Measurements from ENCODE around the gene LCN12.
A peak's percentile ranks its signal among the peaks of the same experiment; 100 is the strongest.

The LCN12 gene

DNA sequence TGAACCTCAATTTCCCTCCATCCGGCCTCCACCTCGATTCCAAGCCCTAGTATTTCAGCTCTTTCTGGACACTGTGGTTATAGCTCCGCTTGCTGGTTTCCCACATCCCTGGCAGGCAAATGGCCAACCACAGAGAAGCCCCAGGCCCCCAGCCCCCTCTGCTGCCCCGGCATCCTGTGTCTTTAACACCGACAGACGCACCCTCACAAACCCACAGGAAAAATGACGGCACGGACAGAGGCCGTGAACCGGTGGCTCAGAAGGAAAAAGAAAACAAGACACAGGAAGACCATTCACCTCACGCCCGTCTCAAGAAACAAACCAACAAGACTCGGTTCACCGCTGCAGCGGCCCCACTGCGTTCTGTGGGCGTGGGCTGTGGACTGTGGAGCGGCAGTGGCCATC lies 45.8 kb downstream of the LCN12 start:
- TF ChIP-seq, protein P1, sequence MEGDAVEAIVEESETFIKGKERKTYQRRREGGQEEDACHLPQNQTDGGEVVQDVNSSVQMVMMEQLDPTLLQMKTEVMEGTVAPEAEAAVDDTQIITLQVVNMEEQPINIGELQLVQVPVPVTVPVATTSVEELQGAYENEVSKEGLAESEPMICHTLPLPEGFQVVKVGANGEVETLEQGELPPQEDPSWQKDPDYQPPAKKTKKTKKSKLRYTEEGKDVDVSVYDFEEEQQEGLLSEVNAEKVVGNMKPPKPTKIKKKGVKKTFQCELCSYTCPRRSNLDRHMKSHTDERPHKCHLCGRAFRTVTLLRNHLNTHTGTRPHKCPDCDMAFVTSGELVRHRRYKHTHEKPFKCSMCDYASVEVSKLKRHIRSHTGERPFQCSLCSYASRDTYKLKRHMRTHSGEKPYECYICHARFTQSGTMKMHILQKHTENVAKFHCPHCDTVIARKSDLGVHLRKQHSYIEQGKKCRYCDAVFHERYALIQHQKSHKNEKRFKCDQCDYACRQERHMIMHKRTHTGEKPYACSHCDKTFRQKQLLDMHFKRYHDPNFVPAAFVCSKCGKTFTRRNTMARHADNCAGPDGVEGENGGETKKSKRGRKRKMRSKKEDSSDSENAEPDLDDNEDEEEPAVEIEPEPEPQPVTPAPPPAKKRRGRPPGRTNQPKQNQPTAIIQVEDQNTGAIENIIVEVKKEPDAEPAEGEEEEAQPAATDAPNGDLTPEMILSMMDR (IDR thresholded peaks at IDR 0.05; ENCODE audit: low read depth, low read length, poor library complexity, severe bottlenecking), result no peak
- TF ChIP-seq EZH2phosphoT487 (IDR thresholded peaks at IDR 0.05; ENCODE audit: borderline replicate concordance, low read length), result no peak
- H3K4me1 ChIP-seq (ENCODE audit: control insufficient read depth, low read length), result peaks cover 41% of the 10 kb centered on the region
- H3F3A ChIP-seq (ENCODE audit: control insufficient read depth, insufficient read depth), result no peaks in the 10 kb centered on the region
- peaks cover 8% of the 10 kb centered on the region for H3K36me3 ChIP-seq (ENCODE audit: control insufficient read depth, low read length)
- peaks cover 28% of the 10 kb centered on the region for H3K27me3 ChIP-seq (ENCODE audit: control insufficient read depth, low read length)
- peaks cover 9% of the 10 kb centered on the region for H3K79me2 ChIP-seq (ENCODE audit: control insufficient read depth, low read length)
- no peak overlapping the region for H3K27ac ChIP-seq (ENCODE audit: low read depth, low read length)
- H4K20me1 ChIP-seq (ENCODE audit: control insufficient read depth, insufficient read depth, low read depth, low read length), result peaks cover 6% of the 10 kb centered on the region; the same call in 1 of the 2 replicates
- H3K4me3 ChIP-seq (ENCODE audit: low read length), result no peak overlapping the region
- no peaks in the 10 kb centered on the region for H3K9me3 ChIP-seq (ENCODE audit: control insufficient read depth, insufficient read depth, low read length)
- no peaks in the 10 kb centered on the region for H3K9me2 ChIP-seq (replicated peaks; ENCODE audit: control insufficient read depth, low read length)
- H3K4me2 ChIP-seq (ENCODE audit: low read length), result no peak overlapping the region

GRCh38 chr9:137000177-137000930 lies 48.3 kb downstream of the LCN12 start:
- H3K4me1 ChIP-seq (ENCODE audit: control insufficient read depth, low read length), result peaks cover 31% of the 10 kb centered on the region
- H3K36me3 ChIP-seq (ENCODE audit: control insufficient read depth, low read length), result no peaks in the 10 kb centered on the region
- no peaks in the 10 kb centered on the region for H4K20me1 ChIP-seq (ENCODE audit: control insufficient read depth, insufficient read depth, low read depth, low read length)
- TF ChIP-seq, protein P1 (IDR thresholded peaks at IDR 0.05; ENCODE audit: low read depth, low read length, poor library complexity, severe bottlenecking), result no peak
- no peak for TF ChIP-seq EZH2phosphoT487 (IDR thresholded peaks at IDR 0.05; ENCODE audit: borderline replicate concordance, low read length)
- H3K9me2 ChIP-seq (replicated peaks; ENCODE audit: control insufficient read depth, low read length), result no peaks in the 10 kb centered on the region
- no peaks in the 10 kb centered on the region for H3F3A ChIP-seq (ENCODE audit: control insufficient read depth, insufficient read depth)
- no peaks in the 10 kb centered on the region for H3K79me2 ChIP-seq (ENCODE audit: control insufficient read depth, low read length)
- H3K27ac ChIP-seq (ENCODE audit: low read depth, low read length), result no peak overlapping the region
- H3K4me3 ChIP-seq (ENCODE audit: low read length), result no peak overlapping the region
- H3K27me3 ChIP-seq (ENCODE audit: control insufficient read depth, low read length), result peaks cover 28% of the 10 kb centered on the region
- H3K9me3 ChIP-seq (ENCODE audit: control insufficient read depth, insufficient read depth, low read length), result no peaks in the 10 kb centered on the region
- H3K4me2 ChIP-seq (ENCODE audit: low read length), result peak overlapping the region; percentile 22

- Histone ChIP-seq H3K27ac (ENCODE audit: low read depth, low read length) (no peak overlapping the region), H3K9me2 (replicated peaks; ENCODE audit: control insufficient read depth, low read length) (no peaks in the 10 kb centered on the region), H3K27me3 (ENCODE audit: control insufficient read depth, low read length) (peaks cover 20% of the 10 kb centered on the region), H3F3A (ENCODE audit: control insufficient read depth, insufficient read depth) (no peaks in the 10 kb centered on the region), H3K4me2 (ENCODE audit: low read length) (no peak overlapping the region), H3K79me2 (ENCODE audit: control insufficient read depth, low read length) (no peaks in the 10 kb centered on the region), H3K4me1 (ENCODE audit: control insufficient read depth, low read length) (peaks cover 18% of the 10 kb centered on the region), H3K4me3 (ENCODE audit: low read length) (no peak overlapping the region), H3K36me3 (ENCODE audit: control insufficient read depth, low read length) (no peaks in the 10 kb centered on the region), H4K20me1 (ENCODE audit: control insufficient read depth, insufficient read depth, low read depth, low read length) (no peaks in the 10 kb centered on the region), H3K9me3 (ENCODE audit: control insufficient read depth, insufficient read depth, low read length) (no peaks in the 10 kb centered on the region)
- TF ChIP-seq EZH2phosphoT487 (IDR thresholded peaks at IDR 0.05; ENCODE audit: borderline replicate concordance, low read length), result no peak
- TF ChIP-seq, protein P1 (IDR thresholded peaks at IDR 0.05; ENCODE audit: low read depth, low read length, poor library complexity, severe bottlenecking), result no peak
Measured at GRCh38 chr9:137001857-137002645, 50.0 kb downstream of the LCN12 start.

All from DOHH2 (cell line).